IMR-90 (cell line): Measurements from ENCODE around the gene STX8. TPM values are rescaled to one million over a fixed set of nuclear protein-coding genes. Genes with fewer than 3 reads are reported as not detected.

Experiments used
- ATAC-seq: fragments of 200-7000 bp; cut with Tn5 transposase; 2 replicates; pipeline ENCODE4 v1.9.1; 2020; ENCODE audit warnings: low read depth, mild to moderate bottlenecking, moderate library complexity
- BruUV-seq: library from RNA; stranded (reverse); fragments of 400-500 nt; replicated peaks from 2 replicates; lab custom pipeline; 2021; lab: Mats Ljungman, UMichigan
- CTCF ChIA-PET: fragments of 300-600 bp; formaldehyde crosslinking; extraction: SDS; loops from one replicate; lab custom pipeline; 2021; ENCODE audit warnings: antibody characterized with exemption; lab: Yijun Ruan, JAX
- POLR2A ChIA-PET: fragments of 300-600 bp; sonication (Branson Sonifier 250); formaldehyde crosslinking; loops from one replicate; lab custom pipeline; 2022; ENCODE audit warnings: antibody characterized with exemption; ENCODE audit not compliant: unreplicated experiment; lab: Charles Lee
- DNase-seq: peaks from one replicate; pipeline ENCODE4 v3.0.0; 2013
- H2AFZ ChIP-seq: replicated peaks from 2 replicates; pipeline ENCODE3; 2013; ENCODE audit warnings: low read length, mild to moderate bottlenecking; ENCODE audit not compliant: poor library complexity
- H2AK5ac ChIP-seq: 2 replicates; pipeline ENCODE4 v1.6.1; 2013; ENCODE audit warnings: low read depth, low read length, inconsistent platforms
- H2AK9ac ChIP-seq: replicated peaks from 2 replicates; pipeline ENCODE3; 2013; ENCODE audit warnings: mild to moderate bottlenecking, low read depth, low read length, moderate library complexity; ENCODE audit not compliant: poor library complexity
- H2BK120ac ChIP-seq: 2 replicates; pipeline ENCODE4 v1.6.1; 2013; ENCODE audit warnings: low read depth, low read length, inconsistent platforms
- H2BK15ac ChIP-seq: 3 replicates; pipeline ENCODE4 v1.6.1; 2013; ENCODE audit warnings: low read depth, low read length, inconsistent platforms
- H2BK20ac ChIP-seq: 2 replicates; pipeline ENCODE4 v1.6.1; 2013; ENCODE audit warnings: low read depth, mild to moderate bottlenecking, inconsistent platforms, low read length, moderate library complexity
- H2BK5ac ChIP-seq: 2 replicates; pipeline ENCODE4 v1.6.1; 2013; ENCODE audit warnings: mild to moderate bottlenecking, low read depth, low read length, inconsistent platforms; ENCODE audit not compliant: poor library complexity, severe bottlenecking
- H3K14ac ChIP-seq: replicated peaks from 2 replicates; pipeline ENCODE4 v1.6.1; 2013; ENCODE audit warnings: low read depth, low read length, inconsistent platforms
- H3K18ac ChIP-seq: 2 replicates; pipeline ENCODE4 v1.6.1; 2013; ENCODE audit warnings: low read depth, low read length, control low read depth
- H3K23ac ChIP-seq: 2 replicates; pipeline ENCODE4 v1.6.1; 2013; ENCODE audit warnings: low read depth, low read length, inconsistent platforms
- H3K27ac ChIP-seq: 2 replicates; pipeline ENCODE4 v1.5.1; 2013; ENCODE audit warnings: mild to moderate bottlenecking, control low read depth, low read length; ENCODE audit not compliant: insufficient read depth
- H3K27me3 ChIP-seq: 2 replicates; pipeline ENCODE4 v1.6.1; 2013; ENCODE audit warnings: low read length; ENCODE audit not compliant: control insufficient read depth, insufficient read depth
- H3K36me3 ChIP-seq: 2 replicates; pipeline ENCODE4 v1.6.1; 2013; ENCODE audit warnings: low read length, mixed read lengths; ENCODE audit not compliant: control insufficient read depth, insufficient read depth
- H3K4ac ChIP-seq: 2 replicates; pipeline ENCODE4 v1.6.1; 2013; ENCODE audit warnings: low read depth, low read length, inconsistent platforms
- H3K4me1 ChIP-seq: 2 replicates; pipeline ENCODE4 v1.6.1; 2013; ENCODE audit warnings: low read length, mixed read lengths; ENCODE audit not compliant: control insufficient read depth, insufficient read depth
- H3K4me2 ChIP-seq: 2 replicates; pipeline ENCODE4 v1.6.1; 2013; ENCODE audit warnings: low read depth, mild to moderate bottlenecking, control low read depth, low read length, moderate library complexity
- H3K4me3 ChIP-seq: 2 replicates; pipeline ENCODE4 v1.5.1; 2013; ENCODE audit warnings: low read depth, mild to moderate bottlenecking, control low read depth, low read length, moderate library complexity; ENCODE audit not compliant: insufficient read depth
- H3K56ac ChIP-seq: 2 replicates; pipeline ENCODE4 v1.6.1; 2013; ENCODE audit warnings: low read length, inconsistent platforms; ENCODE audit not compliant: insufficient read depth; ENCODE audit errors: extremely low read depth
- H3K79me1 ChIP-seq, 2 experiments: 2 replicates each; pipeline ENCODE4 v1.6.1; 2013; ENCODE audit warnings: low read length in 2 of 2, inconsistent platforms in 1 of 2, low read depth in 1 of 2
- H3K9ac ChIP-seq: 2 replicates; pipeline ENCODE4 v1.6.1; 2013; ENCODE audit warnings: low read depth, low read length, control low read depth
- H3K9me1 ChIP-seq: 2 replicates; pipeline ENCODE4 v1.6.1; 2013; ENCODE audit warnings: low read length, inconsistent platforms; ENCODE audit not compliant: insufficient read depth
- H3K9me3 ChIP-seq: 2 replicates; pipeline ENCODE4 v1.6.1; 2013; ENCODE audit warnings: low read length; ENCODE audit not compliant: control insufficient read depth, insufficient read depth
- H4K20me1 ChIP-seq: 2 replicates; pipeline ENCODE4 v1.6.1; 2013; ENCODE audit warnings: low read length, inconsistent platforms; ENCODE audit not compliant: insufficient read depth
- H4K5ac ChIP-seq: 2 replicates; pipeline ENCODE4 v1.6.1; 2013; ENCODE audit warnings: mild to moderate bottlenecking, low read depth, low read length, control low read depth
- H4K8ac ChIP-seq, 2 experiments: 2 replicates each; pipeline ENCODE4 v1.6.1; 2013; ENCODE audit warnings: low read depth in 2 of 2, low read length in 2 of 2, control low read depth in 1 of 2, inconsistent platforms in 1 of 2
- H4K91ac ChIP-seq: 2 replicates; pipeline ENCODE4 v1.6.1; 2013; ENCODE audit warnings: low read depth, low read length, inconsistent platforms; ENCODE audit not compliant: insufficient read depth
- BHLHE40 ChIP-seq: fragments of 150-350 bp; IDR thresholded peaks from 2 replicates; pipeline ENCODE4 v1.6.1; 2016; ENCODE audit warnings: mild to moderate bottlenecking, low read depth, low read length
- CEBPB ChIP-seq: IDR thresholded peaks from 2 replicates; pipeline ENCODE4 v1.6.1; 2012; ENCODE audit warnings: low read depth, low read length, improper control_type of control experiment
- CHD1 ChIP-seq: IDR thresholded peaks from 2 replicates; pipeline ENCODE4 v1.6.1; 2012; ENCODE audit warnings: low read depth, low read length, improper control_type of control experiment
- ELK1 ChIP-seq: fragments of 150-350 bp; IDR thresholded peaks from 2 replicates; pipeline ENCODE4 v1.6.1; 2016; ENCODE audit warnings: low read depth, mild to moderate bottlenecking, low read length, moderate library complexity, borderline replicate concordance
- MAFK ChIP-seq: IDR thresholded peaks from 2 replicates; pipeline ENCODE4 v1.6.1; 2012; ENCODE audit warnings: low read depth, low read length, improper control_type of control experiment
- MAZ ChIP-seq: IDR thresholded peaks from 2 replicates; pipeline ENCODE4 v1.6.1; 2012; ENCODE audit warnings: low read depth, mild to moderate bottlenecking, low read length, improper control_type of control experiment, moderate library complexity, borderline replicate concordance
- MXI1 ChIP-seq: IDR thresholded peaks from 2 replicates; pipeline ENCODE4 v1.6.1; 2012; ENCODE audit warnings: low read depth, mild to moderate bottlenecking, low read length, moderate library complexity, borderline replicate concordance
- POLR2A ChIP-seq: IDR thresholded peaks from 2 replicates; pipeline ENCODE4 v1.6.1; 2012; ENCODE audit warnings: mild to moderate bottlenecking, low read depth, low read length
- RAD21 ChIP-seq: IDR thresholded peaks from 2 replicates; pipeline ENCODE4 v1.6.1; 2012; ENCODE audit warnings: low read length, improper control_type of control experiment
- RCOR1 ChIP-seq: IDR thresholded peaks from 2 replicates; pipeline ENCODE4 v1.6.1; 2012; ENCODE audit warnings: mild to moderate bottlenecking, low read length, improper control_type of control experiment; ENCODE audit not compliant: insufficient replicate concordance
- SMC3 ChIP-seq: fragments of 150-350 bp; IDR thresholded peaks from 2 replicates; pipeline ENCODE4 v1.6.1; 2016; ENCODE audit warnings: low read depth, mild to moderate bottlenecking, antibody characterized with exemption, low read length, moderate library complexity
- WGBS, 2 experiments: methylation state at CpG; one replicate each; pipeline versions ENCODE4 v1.1.5 to v1.1.7; 2013; ENCODE audit warnings: missing lambda C conversion rate in 2 of 2; ENCODE audit not compliant: insufficient read length in 1 of 2; ENCODE audit errors: extremely low coverage in 2 of 2; 5-methylcytosine and 5-hydroxymethylcytosine counted together
- dilution Hi-C: fragments of 300-500 bp; cut with HindIII; formaldehyde crosslinking; loops from one replicate; pipeline ENCODE4 v1.14.3; 2018; ENCODE audit warnings: low sequenced_read_pairs; ENCODE audit not compliant: unreplicated experiment
- in situ Hi-C: fragments of 300-500 bp; cut with MboI; formaldehyde crosslinking; loops from 3 replicates; pipeline ENCODE4 v1.14.3; 2019; ENCODE audit warnings: low sequenced_read_pairs, inconsistent platforms, mixed read lengths
- intact Hi-C: fragments of 100-400 bp; cut with micrococcal nuclease; formaldehyde crosslinking; loops from 2 replicates; pipeline ENCODE4 v1.10.0; 2022
- polyA plus RNA-seq, 3 experiments: library from polyadenylated mRNA; depleted of rRNA; stranded (reverse); fragments of >200 nt; gene quantifications; 2 replicates each; pipeline ENCODE4 v1.2.3, GENCODE V29; 2012; ENCODE audit warnings: low replicate concordance in 1 of 3
- total RNA-seq: library from RNA; depleted of rRNA; stranded (reverse); fragments of >200 nt; gene quantifications from 2 replicates; pipeline ENCODE4 v1.2.3, GENCODE V29; 2012
- TF ChIP-seq, protein P1 (sequence below): conservative IDR thresholded peaks from 2 replicates; pipeline ENCODE4 v1.5.1; 2012; ENCODE audit warnings: mild to moderate bottlenecking, low read depth, low read length, improper control_type of control experiment

Gene STX8
- total and polyA plus RNA-seq, 2 of the 4 experiments (the other 2 are of a cell fraction), result 26.5 to 47.0 TPM

- Histone ChIP-seq H3K79me1 (no peaks in the 10 kb centered on the region), H3K4ac (no peak overlapping the region), H2BK20ac (no peak overlapping the region), H2AFZ (no peak overlapping the region), H3K4me3 (no peak overlapping the region), H4K91ac (no peak overlapping the region), H3K27me3 (no peaks in the 10 kb centered on the region), H3K18ac (no peak overlapping the region), H3K36me3 (no peaks in the 10 kb centered on the region), H3K9me3 (no peaks in the 10 kb centered on the region), H3K9me1 (no peaks in the 10 kb centered on the region; the same call in 1 of the 2 replicates), H3K4me1 (no peaks in the 10 kb centered on the region; the same call in 1 of the 2 replicates), H2BK15ac (no peak overlapping the region), H2BK5ac (no peak overlapping the region), H3K23ac (no peak overlapping the region), H3K56ac (no peak overlapping the region), H4K20me1 (no peaks in the 10 kb centered on the region), H3K4me2 (no peak overlapping the region), H4K8ac (no peak overlapping the region), H2AK5ac (no peak overlapping the region), H4K5ac (no peak overlapping the region), H2BK120ac (no peak overlapping the region), H3K27ac (no peak overlapping the region), H2AK9ac (no peak overlapping the region), H3K14ac (no peak overlapping the region), H3K9ac (no peak overlapping the region)
- in situ Hi-C loops (no loop called here), intact Hi-C loops (loop anchor here (5.0 to 10.0 kb wide), 3 partner anchors 230 to 300 kb away; partner anchors contain the start of gene NTN1), dilution Hi-C loops (no loop called here)
- ATAC-seq (peak; percentile 44), DNase-seq (no peak)
- BruUV-seq, result no TSS peak
- TF ChIP-seq, protein P1, sequence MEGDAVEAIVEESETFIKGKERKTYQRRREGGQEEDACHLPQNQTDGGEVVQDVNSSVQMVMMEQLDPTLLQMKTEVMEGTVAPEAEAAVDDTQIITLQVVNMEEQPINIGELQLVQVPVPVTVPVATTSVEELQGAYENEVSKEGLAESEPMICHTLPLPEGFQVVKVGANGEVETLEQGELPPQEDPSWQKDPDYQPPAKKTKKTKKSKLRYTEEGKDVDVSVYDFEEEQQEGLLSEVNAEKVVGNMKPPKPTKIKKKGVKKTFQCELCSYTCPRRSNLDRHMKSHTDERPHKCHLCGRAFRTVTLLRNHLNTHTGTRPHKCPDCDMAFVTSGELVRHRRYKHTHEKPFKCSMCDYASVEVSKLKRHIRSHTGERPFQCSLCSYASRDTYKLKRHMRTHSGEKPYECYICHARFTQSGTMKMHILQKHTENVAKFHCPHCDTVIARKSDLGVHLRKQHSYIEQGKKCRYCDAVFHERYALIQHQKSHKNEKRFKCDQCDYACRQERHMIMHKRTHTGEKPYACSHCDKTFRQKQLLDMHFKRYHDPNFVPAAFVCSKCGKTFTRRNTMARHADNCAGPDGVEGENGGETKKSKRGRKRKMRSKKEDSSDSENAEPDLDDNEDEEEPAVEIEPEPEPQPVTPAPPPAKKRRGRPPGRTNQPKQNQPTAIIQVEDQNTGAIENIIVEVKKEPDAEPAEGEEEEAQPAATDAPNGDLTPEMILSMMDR, result no peak
- TF ChIP-seq CEBPB (no peak), RAD21 (no peak), RCOR1 (no peak), SMC3 (no peak), ELK1 (no peak), POLR2A (no peak), CHD1 (no peak), BHLHE40 (no peak), MXI1 (no peak), MAZ (no peak), MAFK (no peak)
- POLR2A ChIA-PET, result no interaction called here
- CTCF ChIA-PET, result interaction anchor here (0.6 to 1.1 kb wide), 2 partner anchors 96 to 229 kb away, joined by 5 to 7 read pairs; no protein-coding TSS in a partner anchor
- WGBS, 2 experiments, result 55% methylated on average over 2 of the region's 2 CpGs; no CpG with 5 or more reads in 1 of the 2 experiments
These were observed 283.1 kb downstream of the STX8 start for GRCh38 chr17:9292561-9292941.
